ENCODE data around the gene USP6NL.

The USP6NL gene

DNA sequence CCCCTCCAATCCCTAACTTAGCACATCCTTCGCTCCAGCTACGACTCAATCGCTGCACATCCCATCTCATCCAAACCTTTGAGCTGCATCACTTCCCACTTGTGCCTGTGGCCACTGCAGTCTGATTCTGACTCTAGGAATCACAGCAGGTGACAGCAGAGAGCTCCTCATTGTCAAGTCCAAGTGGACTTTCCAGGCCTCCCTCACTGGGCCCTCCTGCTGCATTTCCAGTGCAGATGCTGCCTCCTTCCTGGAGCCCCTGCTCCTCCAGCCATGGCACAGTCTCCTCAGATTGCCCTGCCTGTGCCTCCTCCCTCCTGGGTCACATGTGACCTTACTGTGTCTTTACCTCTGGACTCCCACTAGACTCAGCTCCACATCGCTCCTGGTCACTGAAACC, 157.3 kb downstream of the USP6NL start:
- no peak for DNase-seq (ENCODE audit: low spot score)
- no peak for TF ChIP-seq CTCF (IDR thresholded peaks at IDR 0.05; ENCODE audit: borderline replicate concordance, control extremely low read depth, extremely low read depth, insufficient read depth, missing control alignments)
- in situ Hi-C loops (cut with MboI; ENCODE audit: low sequenced_read_pairs, unreplicated experiment): no loop called here

GRCh38 chr10:11451640-11452260, 159.7 kb downstream of the USP6NL start:
- in situ Hi-C loops (cut with MboI; ENCODE audit: low sequenced_read_pairs, unreplicated experiment): no loop called here
- DNase-seq (ENCODE audit: low spot score): no peak
- TF ChIP-seq CTCF (IDR thresholded peaks at IDR 0.05; ENCODE audit: borderline replicate concordance, control extremely low read depth, extremely low read depth, insufficient read depth, missing control alignments): no peak

- in situ Hi-C loops (cut with MboI; ENCODE audit: low sequenced_read_pairs, unreplicated experiment): no loop called here
- DNase-seq (ENCODE audit: low spot score): no peak
- TF ChIP-seq CTCF (IDR thresholded peaks at IDR 0.05; ENCODE audit: borderline replicate concordance, control extremely low read depth, extremely low read depth, insufficient read depth, missing control alignments): no peak
Measured at GRCh38 chr10:11450427-11450826, 161.0 kb downstream of the USP6NL start.

DNA sequence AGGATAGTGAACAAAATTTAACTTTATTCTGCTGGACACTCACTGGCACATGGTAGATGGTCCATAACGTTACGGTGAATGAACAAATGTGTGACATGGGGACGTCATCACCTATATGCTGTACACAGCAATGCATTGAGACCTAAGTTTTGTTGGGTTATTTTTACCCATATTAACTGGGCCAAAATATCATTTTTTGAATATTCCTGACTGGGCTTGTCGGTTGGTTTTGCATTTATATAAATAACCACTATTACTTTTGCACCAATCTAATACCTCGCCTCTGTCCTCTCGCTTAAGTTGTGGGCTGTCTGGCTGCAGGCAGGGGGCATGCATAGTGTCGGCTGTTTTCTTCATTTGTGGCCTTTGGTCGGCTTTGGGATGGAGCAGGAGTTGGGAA, 161.7 kb downstream of the USP6NL start:
- in situ Hi-C loops (cut with MboI; ENCODE audit: low sequenced_read_pairs, unreplicated experiment): no loop called here
- no peak for TF ChIP-seq CTCF (IDR thresholded peaks at IDR 0.05; ENCODE audit: borderline replicate concordance, control extremely low read depth, extremely low read depth, insufficient read depth, missing control alignments)
- DNase-seq (ENCODE audit: low spot score): no peak

- in situ Hi-C loops (cut with MboI; ENCODE audit: low sequenced_read_pairs, unreplicated experiment): no loop called here
- TF ChIP-seq CTCF (IDR thresholded peaks at IDR 0.05; ENCODE audit: borderline replicate concordance, control extremely low read depth, extremely low read depth, insufficient read depth, missing control alignments): no peak
- DNase-seq (ENCODE audit: low spot score): peak; percentile 60
Measured at GRCh38 chr10:11448545-11449244, 162.8 kb downstream of the USP6NL start.

- no peak for TF ChIP-seq CTCF (IDR thresholded peaks at IDR 0.05; ENCODE audit: borderline replicate concordance, control extremely low read depth, extremely low read depth, insufficient read depth, missing control alignments)
- peak; percentile 55 for DNase-seq (ENCODE audit: low spot score)
- in situ Hi-C loops (cut with MboI; ENCODE audit: low sequenced_read_pairs, unreplicated experiment): no loop called here
Measured at GRCh38 chr10:11448190-11448544, 163.3 kb downstream of the USP6NL start.
